Fibroblast of lung (primary cell): Measurements from ENCODE around the gene PPM1H. TPM values are rescaled to one million over a fixed set of nuclear protein-coding genes. Genes with fewer than 3 reads are reported as not detected.

ENCODE experiments used
- DNase-seq, 2 donors: peaks; one replicate each; pipeline versions ENCODE4 v3.0.0 to v3.0.0-alpha.2; 2010; ENCODE audit warnings: low read depth in 2 of 2
- H2AFZ ChIP-seq: 2 replicates; pipeline ENCODE4 v1.5.1; 2012; ENCODE audit warnings: low read length, control low read depth, inconsistent platforms
- H3K27ac ChIP-seq: 2 replicates; pipeline ENCODE4 v1.5.1; 2011; ENCODE audit warnings: low read length, control low read depth; ENCODE audit not compliant: insufficient read depth
- H3K27me3 ChIP-seq: 2 replicates; pipeline ENCODE4 v1.5.1; 2011; ENCODE audit warnings: mild to moderate bottlenecking, low read length; ENCODE audit not compliant: control insufficient read depth, insufficient read depth
- H3K36me3 ChIP-seq: 2 replicates; pipeline ENCODE4 v1.5.1; 2011; ENCODE audit warnings: low read length; ENCODE audit not compliant: control insufficient read depth, insufficient read depth
- H3K4me1 ChIP-seq: 2 replicates; pipeline ENCODE4 v1.5.1; 2011; ENCODE audit warnings: low read length; ENCODE audit not compliant: control insufficient read depth, insufficient read depth; ENCODE audit errors: extremely low read depth
- H3K4me2 ChIP-seq: 2 replicates; pipeline ENCODE4 v1.5.1; 2011; ENCODE audit warnings: low read length, control low read depth; ENCODE audit not compliant: insufficient read depth; ENCODE audit errors: extremely low read depth
- H3K4me3 ChIP-seq, 4 experiments: fragments of 200-600 bp in 1 of 4; sonication (generic) in 1 of 4; replicated peaks in 1 of 4; 2 replicates each; pipeline ENCODE4 v1.5.1; 2011 to 2016; ENCODE audit warnings: low read length in 4 of 4, low read depth in 3 of 4, mild to moderate bottlenecking in 3 of 4, control low read depth in 2 of 4, inconsistent platforms in 1 of 4, mixed read lengths in 1 of 4; ENCODE audit not compliant: insufficient read depth in 1 of 4; ENCODE audit errors: control extremely low read depth in 1 of 4
- H3K79me2 ChIP-seq: 2 replicates; pipeline ENCODE4 v1.5.1; 2012; ENCODE audit warnings: mild to moderate bottlenecking, low read length, inconsistent platforms; ENCODE audit not compliant: control insufficient read depth, insufficient read depth
- H3K9ac ChIP-seq: 2 replicates; pipeline ENCODE4 v1.5.1; 2011; ENCODE audit warnings: mild to moderate bottlenecking, low read length, control low read depth; ENCODE audit not compliant: insufficient read depth
- H3K9me3 ChIP-seq: 2 replicates; pipeline ENCODE4 v1.5.1; 2012; ENCODE audit warnings: low read depth, low read length; ENCODE audit not compliant: control insufficient read depth, insufficient read depth
- H4K20me1 ChIP-seq: 2 replicates; pipeline ENCODE4 v1.5.1; 2011; ENCODE audit warnings: low read length; ENCODE audit not compliant: control insufficient read depth, insufficient read depth; ENCODE audit errors: extremely low read depth
- CTCF ChIP-seq, 2 donors: IDR thresholded peaks in 1 of 2; conservative IDR thresholded peaks in 1 of 2; 1 replicate in 1 of 2; 2 replicates in 1 of 2; pipeline ENCODE4 v1.5.1; 2011 to 2012; ENCODE audit warnings: low read length in 2 of 2, control low read depth in 1 of 2, inconsistent platforms in 1 of 2, low read depth in 1 of 2, mild to moderate bottlenecking in 1 of 2
- EZH2 ChIP-seq: IDR thresholded peaks from 2 replicates; pipeline ENCODE4 v1.5.1; 2012; ENCODE audit warnings: low read length, control low read depth, mild to moderate bottlenecking; ENCODE audit errors: missing control alignments
- polyA plus RNA-seq, 2 donors: library from polyadenylated mRNA; depleted of rRNA in 1 of 2; stranded (reverse) in 1 of 2; unstranded in 1 of 2; fragments of >200 nt; gene quantifications; 2 replicates each; pipeline ENCODE4 v1.2.1, GENCODE V29; 2011 to 2012; ENCODE audit warnings: missing spikeins in 1 of 2
- total RNA-seq: library from RNA; depleted of rRNA; stranded (reverse); fragments of >200 nt; gene quantifications from 2 replicates; pipeline ENCODE4 v1.2.1, GENCODE V29; 2014

Gene PPM1H
- total and polyA plus RNA-seq, 2 donors (not counting 1 experiment from before 2014, with no cell fraction given) = 0.57 to 3.1 TPM

DNA sequence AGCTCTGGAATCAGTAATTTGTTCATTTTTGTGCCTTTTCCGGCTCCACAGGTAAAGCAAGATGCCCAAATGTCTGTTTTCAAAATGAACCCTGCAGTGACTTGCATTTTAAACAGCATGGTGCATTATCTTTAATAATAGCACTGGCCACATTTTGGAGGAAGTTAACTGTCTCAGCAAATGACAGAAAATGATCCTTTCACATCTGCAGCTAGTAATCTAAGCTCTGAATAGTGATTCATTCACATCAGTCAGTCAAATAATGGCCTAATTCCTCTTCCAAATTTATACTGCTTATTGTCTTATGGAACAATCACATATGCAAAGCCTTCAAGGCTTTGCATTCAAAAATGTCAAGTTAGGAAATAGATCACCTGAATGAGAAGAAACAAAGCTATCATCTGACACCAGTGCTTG lies 75.6 kb downstream of the PPM1H start:
- Histone ChIP-seq H3K4me1 (peaks cover 24% of the 10 kb centered on the region), H3K4me3 (no peak overlapping the region), H3K9ac (no peak overlapping the region), H3K27ac (no peak overlapping the region), H3K36me3 (no peaks in the 10 kb centered on the region), H3K4me2 (no peak overlapping the region), H3K9me3 (no peaks in the 10 kb centered on the region), H3K79me2 (no peaks in the 10 kb centered on the region), H4K20me1 (no peaks in the 10 kb centered on the region), H2AFZ (no peak overlapping the region), H3K27me3 (no peaks in the 10 kb centered on the region)
- no peak for DNase-seq
- TF ChIP-seq EZH2 (no peak), CTCF (conservative IDR thresholded peaks at IDR 0.05 in 1 of 2, IDR thresholded peaks at IDR 0.05 in 1 of 2; ENCODE audit: low read depth in 1 of 2, low read length in 2 of 2) (no peak)

DNA sequence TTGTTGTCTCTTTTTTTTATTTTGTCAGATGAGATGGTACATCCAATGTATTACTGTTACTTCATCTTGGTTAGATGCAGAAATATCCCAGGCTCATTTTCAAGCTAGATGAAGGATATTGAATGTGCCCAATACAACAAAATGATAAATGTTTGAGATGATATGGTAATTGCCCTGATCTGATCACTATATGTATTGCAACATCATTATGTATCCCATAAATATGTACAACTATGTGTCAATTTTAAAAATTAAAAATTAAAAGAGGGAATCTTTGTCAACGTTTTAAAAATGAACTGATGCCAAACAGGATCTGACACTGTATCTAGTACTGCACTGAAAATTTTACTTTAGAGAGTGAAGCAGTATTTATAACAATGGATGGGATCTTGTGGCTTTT lies 78.5 kb downstream of the PPM1H start:
- Histone ChIP-seq H3K4me3 (no peak overlapping the region), H3K9ac (no peak overlapping the region), H4K20me1 (no peaks in the 10 kb centered on the region), H3K27me3 (no peaks in the 10 kb centered on the region), H3K79me2 (no peaks in the 10 kb centered on the region), H3K27ac (no peak overlapping the region), H3K4me2 (no peak overlapping the region), H3K4me1 (peaks cover 7% of the 10 kb centered on the region), H2AFZ (no peak overlapping the region), H3K9me3 (no peaks in the 10 kb centered on the region), H3K36me3 (no peaks in the 10 kb centered on the region)
- TF ChIP-seq CTCF (conservative IDR thresholded peaks at IDR 0.05 in 1 of 2, IDR thresholded peaks at IDR 0.05 in 1 of 2; ENCODE audit: low read depth in 1 of 2, low read length in 2 of 2) = no peak
- TF ChIP-seq EZH2 = no peak
- DNase-seq = no peak

GRCh38 chr12:62854024-62854423 lies 80.9 kb downstream of the PPM1H start:
- Histone ChIP-seq H3K27ac (no peak overlapping the region), H4K20me1 (no peaks in the 10 kb centered on the region)
- TF ChIP-seq EZH2 (no peak), CTCF (conservative IDR thresholded peaks at IDR 0.05 in 1 of 2, IDR thresholded peaks at IDR 0.05 in 1 of 2; ENCODE audit: low read depth in 1 of 2, low read length in 2 of 2) (no peak)

More at GRCh38 chr12:62854024-62854423, 80.9 kb downstream of the PPM1H start:
- Histone ChIP-seq H3K4me1 (no peaks in the 10 kb centered on the region), H3K9me3 (no peaks in the 10 kb centered on the region), H3K4me3 (no peak overlapping the region), H3K79me2 (no peaks in the 10 kb centered on the region), H3K27me3 (no peaks in the 10 kb centered on the region), H3K36me3 (no peaks in the 10 kb centered on the region), H2AFZ (no peak overlapping the region), H3K4me2 (no peak overlapping the region), H3K9ac (no peak overlapping the region)
- peak in 1 of 2 donors; percentile 25 for DNase-seq
